Measurements from ENCODE around the gene ERAL1. TPM values are rescaled to one million over a fixed set of nuclear protein-coding genes. Genes with fewer than 3 reads are reported as not detected.
A peak's percentile ranks its signal among the peaks of the same experiment; 100 is the strongest.

The ERAL1 gene
- total and polyA plus RNA-seq, 2 of the 13 experiments (the other 11 are each of a cell fraction or from before 2014, with no cell fraction given) = 46.9 to 72.2 TPM

DNA sequence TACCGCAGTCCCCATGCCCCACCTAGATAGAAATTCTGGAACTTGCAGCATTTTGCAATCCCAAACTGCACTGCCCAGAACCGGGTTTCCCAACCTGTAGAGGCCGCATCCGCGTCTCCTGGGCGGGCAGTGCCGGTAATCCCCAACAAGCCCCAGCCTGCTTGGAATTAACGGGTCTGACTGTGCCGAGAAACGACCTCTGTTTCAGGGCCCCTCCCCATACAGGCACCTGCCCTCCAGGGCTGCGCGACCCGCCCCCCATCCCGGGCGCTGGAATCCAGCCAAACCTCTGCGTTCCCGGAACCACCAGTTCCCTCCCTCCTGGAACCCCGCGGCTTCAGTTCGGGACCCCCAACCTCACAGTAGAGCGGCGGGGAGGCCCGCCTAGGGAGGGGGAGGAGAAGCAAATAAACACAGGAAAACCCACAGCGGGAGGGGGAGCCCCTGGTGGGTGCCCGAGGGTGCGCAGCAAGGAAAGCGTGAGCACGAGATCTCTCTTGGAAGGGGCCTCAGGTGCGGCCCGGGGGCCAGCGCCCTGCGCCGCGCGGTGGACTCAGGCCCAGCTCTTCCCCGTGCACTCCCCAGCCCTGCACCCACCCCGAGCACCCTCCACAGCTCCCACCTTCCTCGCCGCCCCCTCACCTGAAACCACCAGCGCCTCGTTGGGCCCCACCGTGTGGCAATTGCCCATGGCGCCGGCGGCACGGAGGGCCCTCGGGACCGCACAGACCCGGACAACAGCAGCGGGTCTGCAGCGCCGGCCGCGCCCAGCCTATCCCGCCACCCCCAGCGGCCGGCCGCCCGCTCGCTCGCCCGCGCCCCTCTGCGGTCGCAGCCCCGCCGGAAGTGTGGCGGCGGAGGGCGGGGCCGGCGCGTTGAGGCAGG lies 42.3 kb downstream of the ERAL1 start, which contains the start of gene FLOT2 (continued):
- TF ChIP-seq ZMAT3 (CRISPR knock-in tag; conservative IDR thresholded peaks at IDR 0.05) (peak; percentile 50; the same call in 1 of the 2 replicates), SP2 (CRISPR knock-in tag; IDR thresholded peaks at IDR 0.05) (peak; percentile 47; the same call in 1 of the 2 replicates), POGZ (CRISPR knock-in tag; IDR thresholded peaks at IDR 0.05) (no peak), ZC3H13 (CRISPR knock-in tag; IDR thresholded peaks at IDR 0.05) (peak; percentile 77; the same call in 1 of the 2 replicates), ZNF510 (CRISPR knock-in tag; IDR thresholded peaks at IDR 0.05; ENCODE audit: low read depth) (no peak), SIN3A (IDR thresholded peaks at IDR 0.05; ENCODE audit: borderline replicate concordance, low read depth, low read length) (peak; percentile 9; the same call in 1 of the 2 replicates), RBFOX2 (IDR thresholded peaks at IDR 0.05; ENCODE audit: low read depth, low read length) (peak; percentile 95), HNRNPUL1 (IDR thresholded peaks at IDR 0.05; ENCODE audit: low read depth, low read length) (no peak), SALL1 (CRISPR knock-in tag; IDR thresholded peaks at IDR 0.05) (0 out of 2 replicates have a peak, but pooled peaks have one; percentile 6), ZIK1 (CRISPR knock-in tag; IDR thresholded peaks at IDR 0.05; ENCODE audit: borderline replicate concordance, low read depth) (0 out of 2 replicates have a peak, but pooled peaks have one; percentile 62), STAG1 (CRISPR knock-in tag; IDR thresholded peaks at IDR 0.05) (no peak; the same call in 1 of the 2 replicates), TOE1 (CRISPR knock-in tag; IDR thresholded peaks at IDR 0.05) (no peak), NFIB (CRISPR knock-in tag; IDR thresholded peaks at IDR 0.05; ENCODE audit: borderline replicate concordance) (no peak), ZFP36 (IDR thresholded peaks at IDR 0.05; ENCODE audit: borderline replicate concordance, low read depth, low read length, partially characterized antibody) (no peak), NPAS2 (CRISPR knock-in tag; IDR thresholded peaks at IDR 0.05; ENCODE audit: borderline replicate concordance) (no peak), ZSCAN9 (CRISPR knock-in tag; IDR thresholded peaks at IDR 0.05; ENCODE audit: borderline replicate concordance) (0 out of 2 replicates have a peak, but pooled peaks have one; percentile 18), ZSCAN22 (CRISPR knock-in tag; IDR thresholded peaks at IDR 0.05) (no peak), ARHGAP35 (CRISPR knock-in tag; IDR thresholded peaks at IDR 0.05; ENCODE audit: borderline replicate concordance) (no peak), RFX3 (CRISPR knock-in tag; IDR thresholded peaks at IDR 0.05) (no peak)
- TF ChIP-seq, protein P1, sequence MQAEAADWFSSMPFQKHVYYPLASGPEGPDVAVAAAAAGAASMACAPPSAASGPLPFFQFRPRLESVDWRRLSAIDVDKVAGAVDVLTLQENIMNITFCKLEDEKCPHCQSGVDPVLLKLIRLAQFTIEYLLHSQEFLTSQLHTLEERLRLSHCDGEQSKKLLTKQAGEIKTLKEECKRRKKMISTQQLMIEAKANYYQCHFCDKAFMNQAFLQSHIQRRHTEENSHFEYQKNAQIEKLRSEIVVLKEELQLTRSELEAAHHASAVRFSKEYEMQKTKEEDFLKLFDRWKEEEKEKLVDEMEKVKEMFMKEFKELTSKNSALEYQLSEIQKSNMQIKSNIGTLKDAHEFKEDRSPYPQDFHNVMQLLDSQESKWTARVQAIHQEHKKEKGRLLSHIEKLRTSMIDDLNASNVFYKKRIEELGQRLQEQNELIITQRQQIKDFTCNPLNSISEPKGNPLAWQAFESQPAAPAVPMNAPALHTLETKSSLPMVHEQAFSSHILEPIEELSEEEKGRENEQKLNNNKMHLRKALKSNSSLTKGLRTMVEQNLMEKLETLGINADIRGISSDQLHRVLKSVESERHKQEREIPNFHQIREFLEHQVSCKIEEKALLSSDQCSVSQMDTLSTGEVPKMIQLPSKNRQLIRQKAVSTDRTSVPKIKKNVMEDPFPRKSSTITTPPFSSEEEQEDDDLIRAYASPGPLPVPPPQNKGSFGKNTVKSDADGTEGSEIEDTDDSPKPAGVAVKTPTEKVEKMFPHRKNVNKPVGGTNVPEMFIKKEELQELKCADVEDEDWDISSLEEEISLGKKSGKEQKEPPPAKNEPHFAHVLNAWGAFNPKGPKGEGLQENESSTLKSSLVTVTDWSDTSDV (CRISPR knock-in tag; IDR thresholded peaks at IDR 0.05) = no peak
- TF ChIP-seq, protein P2, sequence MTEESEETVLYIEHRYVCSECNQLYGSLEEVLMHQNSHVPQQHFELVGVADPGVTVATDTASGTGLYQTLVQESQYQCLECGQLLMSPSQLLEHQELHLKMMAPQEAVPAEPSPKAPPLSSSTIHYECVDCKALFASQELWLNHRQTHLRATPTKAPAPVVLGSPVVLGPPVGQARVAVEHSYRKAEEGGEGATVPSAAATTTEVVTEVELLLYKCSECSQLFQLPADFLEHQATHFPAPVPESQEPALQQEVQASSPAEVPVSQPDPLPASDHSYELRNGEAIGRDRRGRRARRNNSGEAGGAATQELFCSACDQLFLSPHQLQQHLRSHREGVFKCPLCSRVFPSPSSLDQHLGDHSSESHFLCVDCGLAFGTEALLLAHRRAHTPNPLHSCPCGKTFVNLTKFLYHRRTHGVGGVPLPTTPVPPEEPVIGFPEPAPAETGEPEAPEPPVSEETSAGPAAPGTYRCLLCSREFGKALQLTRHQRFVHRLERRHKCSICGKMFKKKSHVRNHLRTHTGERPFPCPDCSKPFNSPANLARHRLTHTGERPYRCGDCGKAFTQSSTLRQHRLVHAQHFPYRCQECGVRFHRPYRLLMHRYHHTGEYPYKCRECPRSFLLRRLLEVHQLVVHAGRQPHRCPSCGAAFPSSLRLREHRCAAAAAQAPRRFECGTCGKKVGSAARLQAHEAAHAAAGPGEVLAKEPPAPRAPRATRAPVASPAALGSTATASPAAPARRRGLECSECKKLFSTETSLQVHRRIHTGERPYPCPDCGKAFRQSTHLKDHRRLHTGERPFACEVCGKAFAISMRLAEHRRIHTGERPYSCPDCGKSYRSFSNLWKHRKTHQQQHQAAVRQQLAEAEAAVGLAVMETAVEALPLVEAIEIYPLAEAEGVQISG (CRISPR knock-in tag; IDR thresholded peaks at IDR 0.05) = peak; percentile 79; the same call in 1 of the 2 replicates
- TF ChIP-seq, protein P3, sequence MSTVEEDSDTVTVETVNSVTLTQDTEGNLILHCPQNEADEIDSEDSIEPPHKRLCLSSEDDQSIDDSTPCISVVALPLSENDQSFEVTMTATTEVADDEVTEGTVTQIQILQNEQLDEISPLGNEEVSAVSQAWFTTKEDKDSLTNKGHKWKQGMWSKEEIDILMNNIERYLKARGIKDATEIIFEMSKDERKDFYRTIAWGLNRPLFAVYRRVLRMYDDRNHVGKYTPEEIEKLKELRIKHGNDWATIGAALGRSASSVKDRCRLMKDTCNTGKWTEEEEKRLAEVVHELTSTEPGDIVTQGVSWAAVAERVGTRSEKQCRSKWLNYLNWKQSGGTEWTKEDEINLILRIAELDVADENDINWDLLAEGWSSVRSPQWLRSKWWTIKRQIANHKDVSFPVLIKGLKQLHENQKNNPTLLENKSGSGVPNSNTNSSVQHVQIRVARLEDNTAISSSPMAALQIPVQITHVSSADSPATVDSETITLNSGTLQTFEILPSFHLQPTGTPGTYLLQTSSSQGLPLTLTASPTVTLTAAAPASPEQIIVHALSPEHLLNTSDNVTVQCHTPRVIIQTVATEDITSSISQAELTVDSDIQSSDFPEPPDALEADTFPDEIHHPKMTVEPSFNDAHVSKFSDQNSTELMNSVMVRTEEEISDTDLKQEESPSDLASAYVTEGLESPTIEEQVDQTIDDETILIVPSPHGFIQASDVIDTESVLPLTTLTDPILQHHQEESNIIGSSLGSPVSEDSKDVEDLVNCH (CRISPR knock-in tag; IDR thresholded peaks at IDR 0.05) = no peak

Measured in HepG2 (cell line).